HG03520 (cell line): ENCODE data around the gene HSF5.
"Not testable (repeated sequence)": the region's sequence is repeated elsewhere in the genome, so short reads cannot be mapped to it uniquely, and the experiment has no call there.

Source experiments
- ATAC-seq: cut with Tn5 transposase; IDR thresholded peaks from one replicate; pipeline ENCODE4 v1.9.1; 2021; ENCODE audit warnings: mild to moderate bottlenecking, moderate library complexity; ENCODE audit not compliant: unreplicated experiment

HSF5 gene

DNA sequence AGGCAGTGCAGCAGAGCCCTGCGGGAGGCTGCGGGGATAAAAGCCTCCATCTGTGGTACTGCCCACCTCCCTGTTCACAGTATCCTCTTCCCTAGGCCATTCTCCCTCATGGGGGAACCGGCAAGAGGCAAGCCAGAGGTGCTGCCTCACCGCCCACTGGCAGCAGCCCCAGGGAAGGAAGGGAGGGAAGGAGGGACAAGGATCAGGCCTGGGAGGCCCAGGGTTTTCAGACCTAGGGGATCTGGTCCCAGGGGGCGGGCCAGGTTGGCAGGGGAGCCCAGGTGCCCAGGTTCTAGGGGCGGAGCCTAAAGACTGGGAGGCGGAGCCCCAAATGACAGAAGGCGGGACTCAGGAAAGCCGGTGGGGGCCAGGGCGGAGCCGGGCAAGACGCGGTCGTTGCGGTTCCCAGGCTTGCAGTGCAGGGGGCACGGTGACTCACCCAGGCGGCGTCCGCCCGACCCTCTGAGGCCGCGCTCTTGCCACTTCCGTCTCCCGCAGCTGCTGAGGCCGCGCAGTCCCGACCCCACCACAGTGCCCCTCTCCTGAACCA lies 29.2 kb upstream of the HSF5 start:
- ATAC-seq: no peak

DNA sequence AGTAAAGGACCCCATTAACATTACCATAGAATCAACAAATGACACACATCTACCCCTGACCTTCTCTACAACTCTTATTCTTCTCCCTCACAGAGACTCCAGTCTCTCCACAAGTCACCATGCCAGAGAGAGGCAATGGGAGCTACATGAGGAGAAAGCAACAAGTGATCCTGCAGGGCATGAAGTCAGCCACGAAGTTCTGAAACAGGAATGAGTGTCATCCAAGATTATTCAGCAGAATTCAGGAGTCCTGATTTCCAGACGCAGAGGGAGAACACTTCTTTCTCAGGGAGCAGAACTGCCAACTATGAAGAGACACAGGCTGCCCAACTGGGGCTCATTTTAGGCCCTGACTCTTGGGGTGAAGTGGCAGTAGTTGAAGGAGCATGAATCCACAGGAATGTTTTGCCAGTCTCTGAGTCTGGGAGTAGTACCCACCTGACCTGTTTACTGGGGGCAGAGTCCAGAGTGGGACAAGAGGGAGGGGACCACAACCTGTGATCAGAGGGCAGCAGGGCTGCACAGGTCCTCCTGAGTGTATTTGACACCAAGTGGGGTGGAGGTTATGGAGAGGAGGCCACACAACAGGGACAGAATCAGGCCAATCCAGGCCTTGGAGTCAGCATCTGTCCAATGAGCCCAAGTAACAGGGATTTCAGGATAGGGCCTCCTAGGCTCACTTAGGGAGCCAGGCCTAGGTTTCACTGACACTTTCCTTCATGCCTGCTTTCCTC lies 28.6 kb upstream of the HSF5 start:
- no peak for ATAC-seq

DNA sequence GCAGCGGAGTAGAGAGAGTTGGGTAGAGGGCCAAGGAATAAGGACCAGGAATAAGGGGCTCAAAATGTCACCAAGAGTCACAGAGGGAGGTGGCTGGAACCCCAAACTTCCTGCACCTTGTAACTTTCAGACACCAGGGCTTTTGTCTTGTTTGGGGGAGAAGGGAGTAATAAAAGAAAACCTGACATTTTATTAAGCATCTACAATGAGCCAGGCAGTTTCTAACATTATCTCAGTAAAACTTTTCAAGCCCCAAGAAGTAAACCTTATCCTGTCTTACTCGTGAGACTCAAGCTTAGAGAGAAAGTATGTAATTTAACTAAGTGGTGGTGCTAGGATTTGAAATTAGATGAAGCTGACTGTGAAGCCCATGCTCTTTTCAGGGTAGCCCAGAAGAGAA lies 27.1 kb upstream of the HSF5 start:
- ATAC-seq: no peak

DNA sequence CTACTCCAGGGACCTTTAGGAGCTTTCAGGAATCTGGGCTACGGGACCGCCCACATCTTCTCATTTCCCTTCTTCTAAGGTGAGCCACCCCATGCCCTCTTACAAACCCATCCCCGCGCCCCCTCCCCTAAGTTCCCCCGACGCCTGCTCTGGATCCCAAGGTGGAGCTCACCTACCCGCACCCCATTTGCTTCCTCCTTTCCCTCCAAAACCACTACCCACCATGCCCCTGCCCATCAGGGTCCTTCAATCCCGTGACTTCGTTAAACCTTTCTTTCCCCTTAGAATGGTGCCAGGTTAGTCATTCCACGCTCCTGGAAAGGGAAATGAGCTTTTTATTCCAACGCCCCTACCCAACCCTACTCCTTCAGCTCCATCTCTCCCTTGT lies 26.6 kb upstream of the HSF5 start:
- no peak for ATAC-seq

DNA sequence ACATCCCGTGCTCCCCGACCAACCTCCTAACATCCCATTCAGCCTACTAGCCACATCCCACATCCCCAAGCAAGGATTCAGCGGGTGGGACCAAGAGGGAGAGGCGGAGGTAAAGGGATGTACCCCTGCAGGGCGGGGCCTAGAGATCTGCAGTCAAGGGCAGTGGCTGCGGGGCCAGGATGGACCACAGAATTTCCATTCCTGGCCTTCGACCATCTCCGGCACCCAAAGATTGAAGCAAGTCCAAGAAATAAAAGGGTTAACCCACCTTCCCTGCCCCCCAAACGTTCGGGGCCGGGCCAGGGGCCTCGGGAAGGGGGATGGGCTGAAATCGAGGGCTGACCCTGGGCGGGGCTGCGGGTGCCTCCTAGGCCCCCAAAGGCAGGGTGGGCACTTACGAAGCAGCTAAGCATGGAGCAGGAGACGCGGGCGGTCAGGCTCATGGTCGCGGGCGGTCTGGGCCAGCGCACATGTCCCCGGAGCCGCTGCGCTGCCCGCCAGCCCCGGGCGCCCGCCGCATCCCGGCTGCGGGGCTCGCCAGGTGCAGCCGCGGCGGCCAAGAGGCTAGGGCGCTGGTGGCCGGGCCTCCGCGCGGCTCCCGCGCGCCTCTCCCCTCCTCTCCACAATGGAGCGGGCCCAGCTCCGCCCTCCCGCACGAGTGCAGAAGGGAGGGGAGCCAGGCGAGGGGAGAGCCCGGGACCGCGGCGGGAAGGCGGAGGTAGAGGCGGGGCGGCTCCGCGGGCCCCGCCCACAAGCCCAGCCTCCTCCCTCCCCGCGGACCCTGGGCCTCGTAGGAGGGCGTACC lies 26.0 kb upstream of the HSF5 start, which contains the start of gene MTMR4:
TSS of gene MTMR4 (minus strand) at position 674 of the 805 bp plus-strand sequence. CDS start at position 443, 231 bp downstream.
- ATAC-seq: no peak

DNA sequence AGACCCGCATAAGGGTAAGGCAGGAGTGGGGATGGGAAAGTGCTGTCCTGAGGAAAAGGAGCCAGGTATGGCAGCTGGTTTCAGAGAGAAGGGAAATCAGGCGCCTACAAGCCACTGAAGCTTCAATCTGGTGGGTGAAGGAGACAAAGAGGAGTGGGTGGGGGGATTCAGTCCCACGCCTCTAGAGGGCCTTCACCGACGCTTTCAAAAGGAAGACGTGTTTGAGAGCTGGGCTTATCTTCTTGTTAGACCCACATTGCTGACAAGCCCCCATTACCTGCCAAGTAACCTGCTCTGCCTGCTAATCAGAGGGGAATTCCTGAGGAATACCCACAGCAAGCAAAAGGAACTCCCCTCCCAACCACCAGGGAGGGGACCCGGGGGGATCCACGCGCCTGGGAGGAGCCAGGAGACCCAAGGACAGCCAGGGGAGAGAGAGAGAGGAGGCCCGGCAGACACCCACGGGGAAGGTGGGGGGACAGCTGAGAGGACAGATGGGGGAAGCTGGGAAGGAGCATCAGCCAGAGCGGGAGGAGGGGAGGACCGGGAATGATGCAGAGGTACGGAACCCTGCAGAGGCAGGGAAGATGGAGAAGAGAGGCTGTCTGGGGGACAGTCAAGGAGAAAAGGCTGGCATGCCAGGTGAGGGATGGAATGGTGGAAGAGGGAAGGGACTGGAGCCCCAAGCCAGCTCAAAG lies 25.2 kb upstream of the HSF5 start:
- ATAC-seq: no peak

DNA sequence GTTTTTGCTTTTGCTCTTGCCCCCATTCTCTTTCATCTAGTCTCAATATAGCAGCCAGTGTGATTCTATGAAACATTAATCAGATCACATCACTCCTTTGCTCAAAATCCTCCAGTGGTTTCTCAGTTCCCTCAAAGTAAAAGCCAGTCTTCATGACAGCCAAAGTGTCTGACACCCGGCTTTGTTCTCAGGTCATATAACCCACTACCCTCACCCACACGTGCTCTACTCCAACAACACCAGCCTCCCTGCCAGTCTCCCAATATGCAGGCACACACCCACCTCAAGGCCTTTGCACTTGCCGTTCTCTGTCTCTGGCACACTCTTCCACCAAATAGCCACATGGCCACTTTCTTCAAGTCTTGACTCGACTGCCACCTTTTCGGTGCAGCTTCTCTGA lies 21.9 kb upstream of the HSF5 start:
- ATAC-seq: no peak

DNA sequence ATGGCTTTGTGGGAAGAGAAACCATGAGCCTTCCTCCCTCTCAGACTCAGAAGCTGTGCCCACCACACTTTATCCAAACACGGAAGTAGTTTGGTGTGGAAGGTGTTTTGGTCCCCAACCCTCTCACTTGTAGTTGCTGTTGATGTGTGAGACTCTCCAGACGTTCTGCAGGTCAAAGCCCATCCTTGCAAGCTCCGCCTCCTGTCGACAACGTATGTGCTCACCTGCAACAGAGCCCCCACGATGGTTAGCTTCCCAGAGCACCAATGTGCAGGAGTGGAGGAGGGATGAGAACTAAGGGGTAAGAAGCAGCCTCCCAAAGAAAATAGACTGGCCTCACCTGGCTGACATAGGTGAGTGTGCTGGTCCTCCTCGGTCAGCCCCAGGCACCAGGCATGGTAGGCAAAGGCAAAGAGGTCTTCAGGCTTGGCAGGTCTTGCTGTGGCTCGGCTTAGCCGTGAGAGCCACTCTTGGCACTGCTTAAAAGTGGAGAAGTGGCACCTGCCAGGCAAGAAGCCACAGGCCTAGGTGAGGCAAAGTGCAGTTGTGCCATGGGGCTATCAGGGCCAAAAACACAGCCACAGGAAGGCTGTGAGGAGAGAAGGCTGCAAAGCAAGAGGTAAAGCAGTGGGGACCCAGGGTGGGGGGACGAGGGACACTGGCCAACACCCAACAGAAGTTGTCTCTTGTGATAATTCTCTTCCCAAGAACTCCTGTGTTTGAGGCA lies 20.3 kb upstream of the HSF5 start:
- no peak for ATAC-seq

DNA sequence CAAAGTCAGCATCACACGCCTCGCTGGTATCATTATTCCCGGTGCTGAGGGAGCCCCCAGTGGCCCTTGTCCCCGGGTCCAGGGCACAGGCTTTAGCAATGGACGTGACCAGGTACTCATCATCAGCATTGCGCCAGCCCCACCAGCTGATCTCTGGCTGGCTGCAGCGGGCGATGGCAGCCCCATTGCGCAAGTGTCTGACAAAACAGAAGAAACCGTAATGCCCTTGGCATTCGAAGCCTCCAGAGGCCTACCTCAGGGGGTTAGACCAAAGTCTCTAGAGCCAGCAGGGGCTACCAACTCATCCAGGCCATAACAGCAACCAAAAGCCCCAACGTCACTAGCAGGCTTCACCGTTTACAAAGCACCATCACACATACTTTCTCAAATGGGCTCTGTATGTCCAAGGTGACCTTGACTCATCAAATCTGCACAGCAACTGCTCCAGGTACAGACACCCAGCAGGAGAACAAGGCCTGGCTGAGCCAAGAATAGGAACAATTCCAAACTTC lies 19.0 kb upstream of the HSF5 start:
- no peak for ATAC-seq

DNA sequence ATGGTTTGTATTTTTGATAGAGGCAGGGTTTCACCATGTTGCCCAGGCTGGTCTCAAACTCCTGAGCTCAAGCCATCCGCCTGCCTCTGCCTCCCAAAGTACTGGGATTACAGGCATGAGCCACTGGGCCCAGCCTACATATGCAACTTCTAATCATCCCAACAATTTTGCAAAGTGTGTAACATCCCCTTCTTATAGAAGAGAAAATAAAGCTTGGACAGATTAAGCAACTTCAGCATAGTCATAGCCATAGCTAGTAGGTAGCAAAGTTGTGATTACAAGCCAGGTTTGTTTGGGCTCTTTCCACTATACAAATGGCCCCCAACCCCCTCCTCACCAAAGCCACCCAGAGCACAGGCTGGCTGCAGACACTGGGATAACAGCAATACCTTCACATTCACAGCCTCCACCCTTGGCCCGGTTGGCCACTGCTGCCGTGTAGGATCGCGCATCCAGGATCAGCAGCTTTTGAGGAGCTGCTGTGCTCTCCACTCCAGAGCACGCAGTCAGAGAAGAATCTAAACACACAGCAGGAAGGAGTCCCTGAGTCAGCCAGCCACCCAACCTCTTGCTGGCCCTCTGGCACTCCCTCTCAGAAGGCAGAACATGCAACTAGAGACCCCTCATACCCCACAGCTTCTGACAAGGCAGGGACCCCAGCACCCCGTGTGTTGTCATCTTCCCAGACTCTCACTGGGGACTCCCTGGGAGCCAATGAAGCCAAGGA lies 18.3 kb upstream of the HSF5 start:
- no peak for ATAC-seq

DNA sequence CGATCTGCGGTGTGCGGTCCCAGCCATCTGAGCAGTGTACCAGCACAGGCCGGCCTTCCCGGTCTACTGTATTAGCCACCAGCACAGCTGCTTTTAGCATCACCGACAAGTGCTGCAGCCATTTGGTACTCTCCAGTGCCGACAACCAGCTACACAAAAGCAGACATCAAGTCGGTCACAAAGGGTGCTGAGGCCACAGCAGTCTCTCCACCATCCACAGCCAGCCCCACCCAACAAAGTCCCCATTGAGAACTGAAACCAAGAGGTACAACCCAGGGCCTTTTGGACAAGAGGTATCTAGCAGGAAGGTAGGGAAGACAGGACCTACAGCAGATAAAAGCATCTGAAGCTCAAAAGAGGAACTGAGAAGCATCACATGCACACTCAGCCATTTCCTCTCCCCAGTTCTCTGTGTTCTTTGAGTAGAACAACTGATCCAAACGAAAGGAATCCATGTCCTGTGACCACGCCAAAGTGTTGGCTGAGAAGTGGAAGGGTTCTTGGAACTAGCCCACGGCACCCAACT lies 16.7 kb upstream of the HSF5 start:
- peak; percentile 79 for ATAC-seq

DNA sequence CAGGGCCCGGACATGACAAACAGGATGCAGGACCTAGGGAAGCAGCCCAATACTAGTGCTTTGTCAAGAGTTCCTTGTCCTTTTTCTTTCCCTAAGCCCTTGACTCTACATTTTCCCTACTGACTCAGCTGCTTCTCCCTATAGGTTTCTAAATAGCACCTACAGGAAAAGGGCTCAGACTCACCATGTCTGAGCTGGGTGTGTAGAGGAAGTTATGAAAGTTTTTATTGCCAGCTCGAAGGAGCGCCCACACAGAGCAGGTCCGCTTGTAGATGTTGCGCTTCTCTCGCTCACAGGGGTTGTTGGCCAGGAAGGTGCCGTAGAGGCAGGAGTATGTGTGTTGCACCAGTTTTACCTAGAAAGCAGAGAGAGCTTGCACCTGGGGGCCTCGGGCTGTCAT lies 15.7 kb upstream of the HSF5 start:
- ATAC-seq: no peak

DNA sequence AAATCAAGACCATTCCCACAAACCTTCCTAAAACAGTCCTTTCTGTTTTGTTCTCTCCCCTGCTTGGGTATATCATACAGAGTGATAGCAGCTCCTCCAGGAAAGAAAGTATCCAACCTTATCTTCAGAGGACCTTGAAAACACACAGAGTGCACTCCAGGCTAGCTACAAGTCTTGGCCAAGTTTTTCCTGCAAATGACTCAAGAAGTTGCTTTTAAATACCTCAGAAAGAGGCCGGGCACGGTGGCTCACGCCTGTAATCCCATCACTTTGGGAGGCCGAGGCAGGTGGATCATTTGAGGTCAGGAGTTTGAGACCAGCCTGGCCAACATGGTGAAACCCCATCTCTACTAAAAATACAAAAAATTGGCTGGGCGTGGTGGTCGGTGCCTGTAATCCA lies 14.9 kb upstream of the HSF5 start:
- ATAC-seq: not testable (repeated sequence)

DNA sequence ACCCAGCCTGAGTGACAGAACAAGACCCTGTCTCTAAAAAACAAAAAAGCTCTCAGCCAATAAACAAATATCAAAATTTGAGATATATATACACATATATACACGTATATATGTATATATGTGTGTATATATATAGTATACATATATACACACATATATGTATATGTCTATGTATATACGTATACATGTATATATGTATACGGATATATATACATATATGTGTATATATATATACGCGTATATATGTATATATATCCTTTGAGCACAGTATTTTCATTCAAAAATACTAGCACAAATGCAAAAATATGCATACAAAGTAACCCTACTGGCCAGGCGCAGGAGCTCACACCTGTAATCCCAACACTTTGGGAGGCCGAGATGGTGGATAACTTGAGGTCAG lies 13.2 kb upstream of the HSF5 start:
- ATAC-seq: no peak

DNA sequence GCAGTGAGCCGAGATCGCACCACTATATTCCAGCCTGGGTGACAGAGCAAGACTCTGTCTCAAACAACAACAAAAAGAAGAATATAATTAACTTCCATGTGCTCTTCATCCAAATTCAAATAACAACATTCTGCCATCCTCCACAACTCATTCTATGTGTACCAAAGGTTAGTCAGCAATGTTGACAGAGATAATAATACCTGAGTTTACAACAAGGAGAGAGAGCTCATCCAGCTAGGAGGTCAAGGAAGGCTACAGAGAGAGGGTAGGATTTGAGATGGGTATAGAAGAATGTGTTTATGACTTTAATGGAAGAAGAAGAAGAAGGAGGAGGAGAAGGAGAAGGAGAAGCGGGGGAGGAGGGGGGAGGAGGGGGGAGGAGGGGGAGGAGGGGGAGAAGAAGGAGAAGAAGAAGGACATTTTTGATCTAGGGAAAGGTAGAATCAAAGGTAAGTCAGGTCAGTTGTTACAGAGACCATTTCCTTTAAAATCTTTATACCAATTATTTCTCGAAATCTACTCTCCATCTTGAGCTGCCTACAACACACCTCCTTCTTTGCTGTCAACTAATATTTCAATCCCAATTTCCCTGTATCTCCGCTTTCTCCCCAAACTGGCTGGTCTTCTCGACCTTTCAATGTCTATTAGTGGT lies 10.1 kb upstream of the HSF5 start:
- ATAC-seq: no peak

DNA sequence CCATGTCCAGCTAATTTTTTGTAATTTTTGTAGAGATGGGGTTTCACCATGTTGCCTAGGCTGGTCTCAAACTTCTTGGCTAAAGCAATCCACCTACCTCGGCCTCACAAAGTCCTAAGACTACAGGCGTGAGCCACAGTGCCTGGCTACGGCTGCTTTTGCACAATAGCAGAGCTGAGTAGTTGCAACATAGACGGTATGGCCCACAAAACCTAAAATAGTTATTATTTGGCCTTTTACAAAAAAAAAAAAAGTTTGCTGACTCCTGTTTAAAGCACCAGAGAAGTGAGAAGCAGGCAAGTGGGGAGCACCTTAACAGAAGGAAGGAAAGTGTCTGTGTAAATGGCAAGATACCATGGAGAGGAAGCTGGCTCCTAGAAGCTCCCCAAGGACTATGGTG lies 5.3 kb upstream of the HSF5 start:
- no peak for ATAC-seq

DNA sequence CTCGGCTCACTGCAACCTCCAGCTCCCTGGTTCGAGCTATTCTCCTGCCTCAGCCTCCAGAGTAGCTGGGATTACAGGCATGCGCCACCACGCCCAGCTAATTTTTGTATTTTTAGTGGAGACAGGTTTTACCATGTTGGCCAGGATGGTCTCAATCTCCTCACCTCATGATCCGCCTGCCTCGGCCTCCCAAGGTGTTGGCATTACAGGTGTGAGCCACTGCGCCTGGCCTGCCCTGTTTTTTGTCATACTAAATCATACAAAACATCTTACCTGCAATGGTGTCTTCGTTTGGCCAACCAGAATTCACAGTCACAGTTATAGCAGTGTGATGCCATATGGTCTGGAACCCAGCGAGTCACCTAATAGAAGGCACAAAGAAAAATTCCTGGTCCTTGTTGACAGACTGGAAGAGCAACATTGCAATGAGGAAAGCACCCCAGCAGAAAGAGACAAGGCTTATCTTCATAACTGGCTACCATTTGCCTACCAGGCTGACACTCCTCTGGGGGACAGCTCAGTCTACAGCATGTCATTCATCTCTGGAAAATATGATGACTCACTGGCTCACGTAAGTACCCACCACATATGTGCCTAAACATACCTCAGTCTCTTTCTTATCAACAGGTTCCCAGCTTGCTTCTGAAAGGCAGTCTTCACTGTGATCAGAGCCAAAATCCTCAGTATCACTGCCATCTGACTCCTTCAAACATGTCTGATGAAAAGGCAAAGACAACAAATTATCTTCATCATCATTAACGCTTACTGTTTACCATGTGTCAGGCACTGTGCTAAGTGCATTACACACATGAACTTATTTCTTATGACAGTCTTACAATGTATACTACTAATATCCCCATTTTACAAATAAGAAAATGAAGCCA lies 4.3 kb upstream of the HSF5 start:
- ATAC-seq: no peak

DNA sequence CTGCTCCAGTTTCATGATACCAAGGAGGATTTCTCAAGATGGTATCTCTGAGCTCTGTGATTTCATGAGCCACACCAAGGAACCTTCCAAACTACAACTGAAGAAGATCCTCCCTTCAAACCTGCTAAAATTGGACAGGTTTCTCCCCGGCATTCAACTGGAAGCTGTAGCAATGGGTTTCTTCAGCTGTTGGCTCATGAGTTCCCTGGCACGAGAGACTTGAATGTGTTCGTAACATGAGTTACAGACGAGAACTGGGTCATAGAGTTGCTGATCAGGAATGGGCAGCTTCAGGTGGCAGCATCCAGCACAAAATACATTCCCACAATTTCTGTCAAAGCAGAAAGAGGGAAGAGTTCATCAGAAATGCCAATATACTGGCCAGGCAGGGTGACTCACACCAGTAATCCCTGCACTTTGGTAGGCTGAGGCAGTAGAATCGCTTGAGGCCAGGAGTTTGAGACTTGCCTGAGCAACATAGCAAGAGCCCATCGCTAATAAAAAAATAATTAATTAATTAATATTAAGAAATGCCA lies 3.4 kb upstream of the HSF5 start:
- no peak for ATAC-seq
